IPS-18a (cell line): ENCODE results near the gene MIA2.
"Not testable (repeated sequence)": the region's sequence is repeated elsewhere in the genome, so short reads cannot be mapped to it uniquely, and the experiment has no call there.

Experiments
- H3K27ac ChIP-seq: one replicate; pipeline ENCODE4 v1.5.1; 2013; ENCODE audit warnings: low read length
- H3K27me3 ChIP-seq: one replicate; pipeline ENCODE4 v1.6.1; 2013; ENCODE audit warnings: mild to moderate bottlenecking, low read length; ENCODE audit not compliant: control insufficient read depth, insufficient read depth
- H3K36me3 ChIP-seq: one replicate; pipeline ENCODE4 v1.6.1; 2013; ENCODE audit warnings: low read depth, low read length; ENCODE audit not compliant: control insufficient read depth
- H3K4me1 ChIP-seq: one replicate; pipeline ENCODE4 v1.6.1; 2013; ENCODE audit warnings: low read depth, low read length; ENCODE audit not compliant: control insufficient read depth
- H3K4me3 ChIP-seq: one replicate; pipeline ENCODE4 v1.5.1; 2013; ENCODE audit warnings: low read length
- H3K9ac ChIP-seq: one replicate; pipeline ENCODE4 v1.6.1; 2013; ENCODE audit warnings: mild to moderate bottlenecking, low read length, moderate library complexity
- H3K9me3 ChIP-seq: one replicate; pipeline ENCODE4 v1.6.1; 2013; ENCODE audit warnings: low read depth, low read length; ENCODE audit not compliant: control insufficient read depth

The MIA2 gene

DNA sequence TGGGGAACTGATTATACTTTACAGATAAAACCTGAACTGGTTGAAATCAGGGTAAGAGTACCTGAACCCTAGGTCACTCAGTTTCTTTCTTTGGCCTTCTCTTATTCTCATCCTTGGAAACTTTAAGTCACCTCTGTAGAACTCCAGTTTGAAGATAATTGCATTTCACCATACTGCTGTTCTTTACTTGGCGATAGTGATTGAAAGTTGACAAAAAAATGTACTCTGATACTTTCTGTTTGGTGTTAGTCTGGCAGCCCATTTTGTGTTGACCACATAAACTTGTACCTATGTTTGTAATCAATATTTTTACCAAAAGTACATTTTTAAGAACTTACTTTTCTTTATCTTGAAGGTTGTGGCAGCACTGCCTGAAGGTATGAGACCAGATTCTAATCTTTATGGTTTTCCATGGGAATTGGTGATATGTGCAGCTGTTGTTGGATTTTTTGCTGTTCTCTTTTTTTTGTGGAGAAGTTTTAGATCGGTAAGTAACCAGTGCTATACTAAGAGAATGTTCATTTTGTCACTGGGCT, 42.9 kb downstream of the MIA2 start:
- Histone ChIP-seq H3K27me3 (no peaks in the 10 kb centered on the region), H3K4me1 (no peaks in the 10 kb centered on the region), H3K9me3 (peaks cover under 1% of the 10 kb centered on the region), H3K4me3 (no peak overlapping the region), H3K9ac (no peak overlapping the region), H3K36me3 (peaks cover 4% of the 10 kb centered on the region), H3K27ac (no peak overlapping the region)

GRCh38 chr14:39279515-39279914, 45.8 kb downstream of the MIA2 start:
- Histone ChIP-seq H3K9ac (no peak overlapping the region), H3K9me3 (no peaks in the 10 kb centered on the region), H3K27me3 (no peaks in the 10 kb centered on the region), H3K4me3 (no peak overlapping the region), H3K36me3 (peaks cover 4% of the 10 kb centered on the region), H3K27ac (no peak overlapping the region), H3K4me1 (no peaks in the 10 kb centered on the region)

GRCh38 chr14:39280678-39281077, 47.0 kb downstream of the MIA2 start:
- H3K27me3 ChIP-seq, result not testable (repeated sequence)

DNA sequence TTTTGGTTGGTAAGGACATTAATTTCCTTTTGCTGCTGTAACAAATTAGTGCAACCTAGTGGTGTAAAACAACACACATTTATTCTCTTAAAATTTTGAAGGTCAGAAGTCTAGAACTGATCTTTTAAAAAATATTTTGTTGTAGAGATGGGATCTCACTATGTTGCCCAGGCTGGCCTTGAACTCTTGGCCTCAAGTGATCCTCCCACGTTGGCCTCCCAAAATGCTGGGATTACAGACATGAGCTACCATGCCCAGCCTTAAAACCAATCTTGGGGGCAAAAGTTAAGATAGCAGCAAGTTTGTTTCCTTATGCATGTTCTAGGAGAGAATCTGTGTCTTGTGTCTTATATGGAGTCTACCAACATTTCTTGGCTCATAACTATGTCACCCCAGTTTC, 55.8 kb downstream of the MIA2 start:
- Histone ChIP-seq H3K9ac (no peak overlapping the region), H3K4me3 (no peak overlapping the region), H3K27ac (no peak overlapping the region), H3K4me1 (no peaks in the 10 kb centered on the region), H3K27me3 (no peaks in the 10 kb centered on the region), H3K9me3 (peaks cover 5% of the 10 kb centered on the region), H3K36me3 (peaks cover 2% of the 10 kb centered on the region)

More at GRCh38 chr14:39280678-39281077, 47.0 kb downstream of the MIA2 start:
- H3K4me1 ChIP-seq, H3K4me3 ChIP-seq, H3K9ac ChIP-seq, H3K27ac ChIP-seq, H3K9me3 ChIP-seq, H3K36me3 ChIP-seq: not testable (repeated sequence)

GRCh38 chr14:39291701-39292100, 58.0 kb downstream of the MIA2 start:
- H3K4me1 ChIP-seq, result no peaks in the 10 kb centered on the region
- no peak overlapping the region for H3K27ac ChIP-seq
- no peaks in the 10 kb centered on the region for H3K9me3 ChIP-seq
- H3K4me3 ChIP-seq, result no peak overlapping the region
- H3K27me3 ChIP-seq, result no peaks in the 10 kb centered on the region
- no peak overlapping the region for H3K9ac ChIP-seq
- peaks cover 10% of the 10 kb centered on the region for H3K36me3 ChIP-seq

- Histone ChIP-seq H3K36me3 (peaks cover 10% of the 10 kb centered on the region), H3K9me3 (no peaks in the 10 kb centered on the region)
Observed at GRCh38 chr14:39293629-39294028, 59.9 kb downstream of the MIA2 start.

GRCh38 chr14:39300389-39300788, 66.7 kb downstream of the MIA2 start:
- not testable (repeated sequence) for H3K36me3 ChIP-seq, H3K9ac ChIP-seq, H3K27ac ChIP-seq, H3K9me3 ChIP-seq, H3K4me1 ChIP-seq, H3K27me3 ChIP-seq, H3K4me3 ChIP-seq

More at GRCh38 chr14:39293629-39294028, 59.9 kb downstream of the MIA2 start:
- H3K4me1 ChIP-seq, result no peaks in the 10 kb centered on the region
- H3K4me3 ChIP-seq, result no peak overlapping the region
- H3K9ac ChIP-seq, result no peak overlapping the region
- H3K27ac ChIP-seq, result no peak overlapping the region
- no peaks in the 10 kb centered on the region for H3K27me3 ChIP-seq

GRCh38 chr14:39302124-39302810, 68.6 kb downstream of the MIA2 start:
- Histone ChIP-seq H3K9me3 (no peaks in the 10 kb centered on the region), H3K27ac (no peak overlapping the region), H3K4me1 (no peaks in the 10 kb centered on the region), H3K4me3 (no peak overlapping the region), H3K36me3 (peaks cover 7% of the 10 kb centered on the region), H3K9ac (no peak overlapping the region), H3K27me3 (no peaks in the 10 kb centered on the region)

GRCh38 chr14:39303115-39303514, 69.4 kb downstream of the MIA2 start:
- Histone ChIP-seq H3K9ac (no peak overlapping the region), H3K36me3 (peaks cover 7% of the 10 kb centered on the region), H3K4me3 (no peak overlapping the region), H3K27me3 (no peaks in the 10 kb centered on the region), H3K27ac (no peak overlapping the region), H3K4me1 (no peaks in the 10 kb centered on the region), H3K9me3 (no peaks in the 10 kb centered on the region)

GRCh38 chr14:39307815-39308214, 74.1 kb downstream of the MIA2 start:
- Histone ChIP-seq H3K9ac (no peak overlapping the region), H3K36me3 (peaks cover 4% of the 10 kb centered on the region), H3K9me3 (no peaks in the 10 kb centered on the region), H3K27ac (no peak overlapping the region), H3K4me1 (no peaks in the 10 kb centered on the region), H3K4me3 (no peak overlapping the region), H3K27me3 (no peaks in the 10 kb centered on the region)

- Histone ChIP-seq H3K27me3 (no peaks in the 10 kb centered on the region), H3K4me1 (no peaks in the 10 kb centered on the region), H3K27ac (no peak overlapping the region), H3K36me3 (peaks cover 4% of the 10 kb centered on the region), H3K9ac (no peak overlapping the region), H3K4me3 (no peak overlapping the region), H3K9me3 (no peaks in the 10 kb centered on the region)
Observed at GRCh38 chr14:39310051-39310450, 76.3 kb downstream of the MIA2 start.

GRCh38 chr14:39315859-39316444, 82.2 kb downstream of the MIA2 start:
- H3K4me3 ChIP-seq, result no peak overlapping the region
- H3K9me3 ChIP-seq, result no peaks in the 10 kb centered on the region
- no peaks in the 10 kb centered on the region for H3K4me1 ChIP-seq
- H3K27me3 ChIP-seq, result no peaks in the 10 kb centered on the region
- H3K36me3 ChIP-seq, result peaks cover 3% of the 10 kb centered on the region
- H3K9ac ChIP-seq, result no peak overlapping the region
- no peak overlapping the region for H3K27ac ChIP-seq
